ENCODE data around the gene STOM.

The STOM gene

DNA sequence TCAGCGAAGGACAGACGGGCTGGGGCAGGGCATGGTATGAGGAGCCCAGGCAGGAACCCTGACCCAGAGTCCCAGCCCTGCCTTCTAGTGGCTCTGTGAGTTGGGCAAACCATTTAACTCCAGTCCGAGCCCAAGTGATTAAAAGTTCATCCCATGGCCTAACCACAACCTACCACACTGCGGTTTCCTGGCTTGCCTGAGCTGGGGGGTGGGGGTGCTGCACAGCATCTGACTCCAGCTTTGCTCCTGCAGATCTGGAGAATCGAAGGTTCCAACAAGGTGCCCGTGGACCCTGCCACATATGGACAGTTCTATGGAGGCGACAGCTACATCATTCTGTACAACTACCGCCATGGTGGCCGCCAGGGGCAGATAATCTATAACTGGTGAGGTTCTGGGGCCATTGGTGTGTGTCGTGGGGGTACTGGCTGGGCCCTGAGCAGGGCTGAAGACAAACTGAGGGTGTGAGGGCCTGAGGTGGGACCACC is 49.0 kb downstream of the STOM start:
- DNase-seq (ENCODE audit: low read depth in 2 of 2), result peak in 1 of 2 donors; percentile 10

DNA sequence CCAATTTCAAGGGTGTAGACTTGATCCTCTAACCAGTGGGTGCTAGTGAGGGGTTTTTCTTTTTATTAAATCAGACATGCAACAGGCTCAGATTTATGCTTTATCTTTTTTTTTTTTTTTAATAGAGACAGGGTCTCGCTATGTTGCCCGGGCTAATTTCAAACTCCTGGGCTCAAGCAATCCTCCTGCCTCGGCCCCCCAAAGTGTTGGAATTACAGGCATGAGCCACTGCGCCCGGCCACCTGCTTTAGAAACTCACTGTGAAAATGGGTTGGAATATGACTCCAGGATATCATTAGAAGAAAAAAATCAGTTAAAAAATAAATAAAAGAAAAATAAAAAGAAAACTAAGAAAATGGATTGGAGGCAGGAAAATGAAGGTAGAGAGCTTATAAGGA is 50.7 kb downstream of the STOM start:
- no peak for DNase-seq (ENCODE audit: low read depth in 2 of 2)

DNA sequence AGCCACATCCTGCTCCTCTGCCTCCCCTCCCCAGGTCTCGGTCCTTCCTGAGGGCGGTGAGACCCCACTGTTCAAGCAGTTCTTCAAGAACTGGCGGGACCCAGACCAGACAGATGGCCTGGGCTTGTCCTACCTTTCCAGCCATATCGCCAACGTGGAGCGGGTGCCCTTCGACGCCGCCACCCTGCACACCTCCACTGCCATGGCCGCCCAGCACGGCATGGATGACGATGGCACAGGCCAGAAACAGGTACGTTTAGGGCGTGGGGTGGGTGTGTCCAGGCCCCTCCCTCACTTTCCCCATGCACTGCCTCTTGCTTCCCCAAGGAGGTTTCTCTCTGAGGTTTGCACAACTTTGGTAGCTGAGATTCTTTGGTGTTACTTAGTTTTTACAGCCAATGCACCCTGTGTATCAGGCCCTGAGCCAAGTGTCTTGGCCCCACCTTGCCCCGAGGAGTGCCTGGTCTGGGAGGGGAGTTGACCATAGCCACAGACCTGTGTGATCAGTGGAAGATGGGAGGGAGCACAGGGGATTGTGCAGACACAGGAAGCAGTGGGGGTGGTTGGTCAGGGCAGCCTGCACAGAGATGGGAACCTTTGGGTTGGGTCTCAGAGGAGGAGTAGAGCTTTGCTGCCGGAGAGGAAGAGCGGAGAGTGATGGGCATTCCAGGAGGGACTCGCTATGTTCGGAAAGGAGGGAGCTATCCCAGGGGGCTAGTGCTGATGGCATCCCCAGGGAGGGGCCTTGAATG is 51.2 kb downstream of the STOM start:
- no peak for DNase-seq (ENCODE audit: low read depth in 2 of 2)

DNA sequence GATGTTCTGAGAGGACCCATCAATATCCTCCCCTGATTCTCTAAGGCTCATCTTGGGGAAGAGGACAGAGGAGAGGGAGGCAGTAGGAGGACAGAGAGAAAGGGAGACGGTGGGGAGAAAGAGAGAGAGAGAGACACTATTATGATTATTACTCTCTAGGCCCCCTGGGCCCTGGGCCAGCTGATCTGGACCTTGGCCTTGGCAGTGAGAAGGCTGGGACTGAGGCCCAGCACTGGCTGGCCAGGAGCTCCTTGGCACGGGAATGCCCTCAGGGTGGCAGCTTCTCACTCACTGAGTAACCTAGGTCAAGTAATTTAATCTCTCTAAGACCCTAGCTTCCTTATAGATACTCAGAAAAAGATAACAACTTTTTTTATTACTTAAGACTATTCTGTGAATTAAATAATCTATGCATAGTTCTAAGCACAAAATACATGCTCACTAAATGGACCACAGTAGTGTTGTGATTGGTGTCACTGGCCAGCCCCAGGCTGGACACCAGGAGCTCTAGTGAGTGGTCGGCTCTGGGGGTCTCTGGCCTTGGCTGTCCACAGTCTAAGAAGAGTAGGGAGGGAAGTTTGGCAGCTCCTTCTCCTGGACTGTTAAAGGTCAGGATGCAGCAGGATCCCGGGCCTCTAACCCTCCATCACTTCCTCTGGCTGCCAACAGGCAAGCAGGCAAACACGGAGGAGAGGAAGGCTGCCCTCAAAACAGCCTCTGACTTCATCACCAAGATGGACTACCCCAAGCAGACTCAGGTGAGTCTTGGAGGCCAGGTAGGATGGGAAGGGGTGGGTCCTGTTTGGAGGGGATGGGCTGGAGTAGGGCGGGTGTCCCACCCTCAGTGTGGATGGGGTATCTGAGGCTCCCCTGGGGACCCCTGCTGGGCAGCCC is 52.1 kb downstream of the STOM start:
- no peak for DNase-seq (ENCODE audit: low read depth in 2 of 2)

DNA sequence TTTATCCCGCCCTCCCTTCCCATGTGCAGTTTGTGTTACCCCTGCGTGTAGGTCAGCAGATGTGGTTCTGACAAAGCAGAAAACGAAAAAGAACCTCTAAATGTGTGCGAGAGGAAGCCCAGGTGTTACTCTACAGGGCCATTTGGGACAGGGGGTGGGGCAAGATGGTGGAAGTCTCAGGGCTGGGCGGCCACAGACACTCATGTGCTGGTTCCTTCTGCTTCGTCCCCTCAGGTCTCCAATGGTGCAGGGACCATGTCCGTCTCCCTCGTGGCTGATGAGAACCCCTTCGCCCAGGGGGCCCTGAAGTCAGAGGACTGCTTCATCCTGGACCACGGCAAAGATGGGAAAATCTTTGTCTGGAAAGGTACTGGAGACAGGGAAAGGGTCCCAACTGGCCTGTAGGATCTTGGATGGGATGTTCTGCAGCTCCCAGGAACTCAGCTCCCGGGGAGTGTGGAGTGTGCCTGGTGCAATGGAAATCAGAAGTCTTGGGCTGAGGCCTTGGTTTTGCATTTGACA is 53.1 kb downstream of the STOM start:
- DNase-seq (ENCODE audit: low read depth in 2 of 2), result no peak

DNA sequence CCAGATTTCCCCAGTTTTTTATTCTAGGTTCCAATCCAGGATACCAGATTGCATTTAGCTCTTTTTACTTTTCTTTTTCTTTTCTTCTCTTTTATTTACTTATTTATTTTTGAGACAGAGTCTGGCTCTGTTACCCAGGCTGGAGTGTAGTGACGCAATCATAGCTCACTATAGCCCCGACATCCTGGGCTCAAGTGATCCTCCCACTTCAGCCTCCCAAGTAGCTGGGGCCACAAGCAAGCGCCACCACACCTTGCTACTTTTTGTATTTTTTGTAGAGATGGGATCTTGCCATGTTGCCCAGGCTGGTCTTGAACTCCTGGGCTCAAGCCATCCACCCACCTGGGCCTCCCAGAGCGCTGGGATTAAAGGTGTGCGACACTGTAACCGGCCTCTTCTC is 53.7 kb downstream of the STOM start:
- DNase-seq (ENCODE audit: low read depth in 2 of 2), result no peak

DNA sequence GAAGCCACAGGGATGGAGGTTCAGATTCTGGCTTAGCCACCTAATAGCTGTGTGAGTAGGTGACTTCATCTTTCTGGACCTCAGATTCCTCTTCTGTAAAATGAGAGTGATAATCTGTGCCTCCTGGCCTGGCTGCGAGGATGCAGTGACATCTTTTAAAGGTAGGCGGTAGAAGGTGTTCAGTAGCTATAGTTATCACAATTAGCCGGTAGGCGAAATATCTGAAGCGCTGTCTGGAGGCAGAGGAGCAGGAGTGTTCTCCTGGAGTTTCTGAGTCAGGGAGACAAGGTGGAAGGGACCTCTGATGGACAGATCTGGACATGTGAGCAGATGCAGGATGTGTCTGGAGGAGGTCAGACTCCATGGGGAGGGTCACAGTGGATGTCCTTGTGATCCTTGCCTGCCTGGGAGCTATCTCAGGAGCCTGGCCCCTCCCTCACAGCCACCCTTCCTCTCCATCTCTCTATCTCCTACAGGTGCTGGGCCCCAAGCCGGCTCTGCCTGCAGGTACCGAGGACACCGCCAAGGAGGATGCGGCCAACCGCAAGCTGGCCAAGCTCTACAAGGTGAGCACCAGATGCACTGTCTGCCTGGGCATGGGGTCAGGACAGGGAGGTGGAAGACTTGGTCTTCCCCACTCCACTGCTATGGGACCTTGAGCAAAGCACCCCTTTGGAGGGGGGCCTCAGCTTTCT is 56.4 kb downstream of the STOM start:
- no peak for DNase-seq (ENCODE audit: low read depth in 2 of 2)

DNA sequence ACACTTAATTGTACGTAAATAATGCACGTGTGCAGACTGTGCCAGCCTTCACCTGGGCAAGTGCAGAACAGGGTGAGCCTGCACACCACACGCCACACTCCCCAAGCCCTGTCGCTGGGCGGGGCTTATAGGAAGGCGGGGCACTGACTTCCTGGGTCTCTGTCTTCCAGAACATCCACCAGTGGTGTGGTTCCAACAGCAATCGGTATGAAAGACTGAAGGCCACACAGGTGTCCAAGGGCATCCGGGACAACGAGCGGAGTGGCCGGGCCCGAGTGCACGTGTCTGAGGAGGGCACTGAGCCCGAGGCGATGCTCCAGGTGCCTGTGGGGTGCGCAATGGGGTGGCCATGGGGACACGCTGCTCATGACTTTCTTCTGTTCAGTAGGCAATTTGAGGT is 57.9 kb downstream of the STOM start:
- no peak for DNase-seq (ENCODE audit: low read depth in 2 of 2)

DNA sequence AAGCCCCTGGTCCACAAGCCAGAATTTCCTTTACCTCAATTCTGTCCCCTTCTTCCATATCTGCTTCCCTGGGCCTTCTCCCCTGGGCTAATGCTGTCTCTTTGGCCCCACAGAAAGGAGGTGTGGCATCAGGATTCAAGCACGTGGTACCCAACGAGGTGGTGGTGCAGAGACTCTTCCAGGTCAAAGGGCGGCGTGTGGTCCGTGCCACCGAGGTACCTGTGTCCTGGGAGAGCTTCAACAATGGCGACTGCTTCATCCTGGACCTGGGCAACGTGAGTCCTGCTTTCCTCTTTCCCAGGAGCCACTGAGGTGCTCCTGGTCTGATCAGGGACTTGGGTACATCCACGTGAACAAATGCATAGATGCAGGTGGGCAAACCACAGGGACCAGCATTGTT is 59.5 kb downstream of the STOM start:
- DNase-seq (ENCODE audit: low read depth in 2 of 2), result no peak

DNA sequence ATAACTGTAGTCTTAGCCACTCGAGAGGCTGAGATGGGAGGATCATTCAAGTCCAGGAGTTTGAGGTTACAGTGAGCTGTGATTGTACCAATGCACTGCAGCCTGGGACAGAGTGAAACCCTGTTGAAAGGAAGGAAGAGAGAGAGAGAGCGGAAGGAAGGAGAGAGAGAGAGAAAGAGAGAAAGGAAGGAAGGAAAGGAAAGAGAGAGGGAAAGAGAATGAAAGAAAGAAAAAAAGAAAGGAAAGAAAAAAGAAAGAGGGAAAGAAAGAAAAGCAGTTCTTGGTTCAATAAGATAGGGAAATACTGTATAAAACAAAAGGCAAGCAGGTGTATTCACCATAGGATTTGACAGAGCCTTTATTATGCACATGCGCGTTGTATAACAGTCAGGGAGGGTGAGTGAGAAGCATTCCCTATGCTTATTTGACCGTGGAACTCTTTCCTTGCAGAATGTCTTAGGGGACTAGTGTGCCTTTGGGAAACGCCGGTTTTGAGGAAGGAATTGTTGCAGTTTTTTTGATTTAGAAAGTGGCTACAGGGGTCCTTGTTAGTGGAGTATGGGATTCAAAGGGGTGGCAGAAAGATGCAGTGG is 60.1 kb downstream of the STOM start:
- DNase-seq (ENCODE audit: low read depth in 2 of 2), result no peak

DNA sequence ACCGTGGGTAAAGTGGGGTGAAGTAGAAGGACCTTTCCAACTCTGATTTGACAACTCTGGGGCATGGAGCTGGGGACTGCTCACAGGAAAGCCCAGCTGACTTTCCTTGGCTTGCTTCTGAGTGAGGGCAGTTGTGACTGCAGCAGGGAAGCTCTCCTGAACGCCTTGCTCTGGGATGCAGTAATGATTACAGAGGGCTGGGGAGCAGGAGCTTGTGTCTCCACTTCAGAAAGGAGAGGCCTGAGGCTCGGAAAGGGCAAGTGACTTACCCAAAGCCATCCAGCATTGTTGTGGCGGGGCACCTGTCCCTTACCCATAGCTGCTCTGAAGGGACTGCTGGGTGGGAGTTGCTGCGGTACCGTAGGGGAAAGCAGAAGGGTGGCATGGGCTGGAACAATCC is 60.9 kb downstream of the STOM start:
- DNase-seq (ENCODE audit: low read depth in 2 of 2), result no peak

DNA sequence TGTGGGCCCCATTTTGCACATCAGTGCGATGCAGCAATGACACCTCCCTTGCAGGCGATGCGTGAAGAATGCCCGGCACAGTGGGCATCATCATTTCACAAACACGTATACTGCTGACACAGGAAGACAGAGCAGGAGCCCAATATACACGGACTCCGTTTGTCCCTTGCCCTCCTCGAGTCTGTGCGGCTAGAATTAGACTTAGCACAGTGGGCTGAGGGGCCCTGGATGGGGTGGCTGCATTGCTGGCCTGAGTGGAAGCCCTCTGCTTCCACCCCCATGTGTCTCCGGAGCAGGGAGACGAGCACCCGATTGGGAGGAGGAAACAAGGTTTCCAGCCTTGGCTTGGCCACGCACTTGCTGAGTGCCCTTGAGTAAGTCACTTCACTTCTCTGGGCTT is 61.3 kb downstream of the STOM start:
- no peak for DNase-seq (ENCODE audit: low read depth in 2 of 2)

DNA sequence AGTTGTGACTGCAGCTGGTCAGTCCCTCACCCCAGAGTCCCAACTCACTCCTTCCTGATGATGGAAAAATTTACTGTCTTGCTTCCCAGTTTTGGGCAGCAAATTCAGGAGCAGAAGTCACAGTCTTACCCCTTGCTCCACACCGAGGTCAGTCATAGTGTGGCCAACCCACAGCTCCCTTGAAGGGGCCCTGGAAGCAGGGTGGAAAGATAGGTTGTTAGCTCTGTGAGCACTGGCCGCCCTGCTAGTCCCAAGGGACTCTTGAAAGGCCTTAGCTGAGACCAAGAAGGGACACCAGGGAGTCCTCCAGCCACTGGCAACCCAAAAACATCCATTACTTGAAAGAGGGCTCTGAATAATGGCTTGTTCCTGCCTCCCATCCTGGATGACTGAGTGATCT is 62.1 kb downstream of the STOM start:
- no peak for DNase-seq (ENCODE audit: low read depth in 2 of 2)

DNA sequence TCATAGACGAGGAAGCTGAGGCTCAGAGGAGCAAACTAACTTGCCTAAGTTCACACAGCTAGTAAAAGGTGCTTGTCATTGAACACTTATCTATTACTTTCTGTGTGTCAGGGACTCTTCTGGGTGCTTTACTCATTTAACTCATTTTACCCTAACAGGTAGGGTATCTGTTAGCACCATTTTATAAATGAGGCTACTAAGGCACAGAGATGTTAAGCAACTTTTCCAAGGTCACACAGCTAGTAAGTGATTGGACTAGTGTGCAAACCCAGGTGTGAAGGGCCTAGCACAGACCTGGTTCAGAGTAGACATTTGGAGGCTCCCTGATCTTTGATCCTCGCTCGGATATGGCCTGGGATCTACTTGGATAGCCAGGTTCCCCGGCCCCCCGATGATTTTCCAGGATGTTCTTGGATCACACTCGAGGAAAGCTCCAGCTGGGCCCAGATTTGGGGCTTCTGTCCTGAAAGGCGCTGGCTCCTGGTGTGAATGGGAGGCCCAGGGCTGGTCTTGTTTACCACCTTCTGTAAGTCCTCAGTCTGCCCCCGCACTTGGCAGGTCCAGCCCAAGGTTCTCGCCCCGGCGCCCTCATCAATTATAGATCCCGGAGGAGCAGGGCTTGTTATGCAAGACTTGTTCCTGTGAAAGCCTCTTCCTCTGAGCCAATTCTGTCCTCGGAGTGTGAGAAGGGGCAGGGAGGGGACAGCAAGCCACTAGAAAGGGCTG is 64.6 kb downstream of the STOM start:
- no peak for DNase-seq (ENCODE audit: low read depth in 2 of 2)

DNA sequence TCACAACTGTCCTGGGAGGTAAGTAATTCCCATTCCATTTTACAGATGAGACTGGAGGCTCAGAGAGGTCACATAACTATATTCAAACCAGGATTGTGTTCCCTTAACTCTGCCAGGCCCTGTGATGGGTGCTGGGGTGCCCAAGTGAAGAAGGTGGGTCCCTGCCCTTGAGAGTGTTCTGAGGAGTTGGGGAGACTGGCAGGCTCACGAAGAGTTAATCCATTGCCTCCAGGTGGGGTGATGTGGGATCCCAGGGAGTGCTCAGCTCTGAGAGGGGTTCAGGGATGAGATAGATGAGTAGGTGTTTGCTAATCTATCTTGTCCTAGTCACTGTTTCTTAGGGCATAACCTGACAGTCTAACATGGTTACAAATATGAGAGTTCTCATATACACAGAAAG is 65.3 kb downstream of the STOM start:
- DNase-seq (ENCODE audit: low read depth in 2 of 2), result no peak

DNA sequence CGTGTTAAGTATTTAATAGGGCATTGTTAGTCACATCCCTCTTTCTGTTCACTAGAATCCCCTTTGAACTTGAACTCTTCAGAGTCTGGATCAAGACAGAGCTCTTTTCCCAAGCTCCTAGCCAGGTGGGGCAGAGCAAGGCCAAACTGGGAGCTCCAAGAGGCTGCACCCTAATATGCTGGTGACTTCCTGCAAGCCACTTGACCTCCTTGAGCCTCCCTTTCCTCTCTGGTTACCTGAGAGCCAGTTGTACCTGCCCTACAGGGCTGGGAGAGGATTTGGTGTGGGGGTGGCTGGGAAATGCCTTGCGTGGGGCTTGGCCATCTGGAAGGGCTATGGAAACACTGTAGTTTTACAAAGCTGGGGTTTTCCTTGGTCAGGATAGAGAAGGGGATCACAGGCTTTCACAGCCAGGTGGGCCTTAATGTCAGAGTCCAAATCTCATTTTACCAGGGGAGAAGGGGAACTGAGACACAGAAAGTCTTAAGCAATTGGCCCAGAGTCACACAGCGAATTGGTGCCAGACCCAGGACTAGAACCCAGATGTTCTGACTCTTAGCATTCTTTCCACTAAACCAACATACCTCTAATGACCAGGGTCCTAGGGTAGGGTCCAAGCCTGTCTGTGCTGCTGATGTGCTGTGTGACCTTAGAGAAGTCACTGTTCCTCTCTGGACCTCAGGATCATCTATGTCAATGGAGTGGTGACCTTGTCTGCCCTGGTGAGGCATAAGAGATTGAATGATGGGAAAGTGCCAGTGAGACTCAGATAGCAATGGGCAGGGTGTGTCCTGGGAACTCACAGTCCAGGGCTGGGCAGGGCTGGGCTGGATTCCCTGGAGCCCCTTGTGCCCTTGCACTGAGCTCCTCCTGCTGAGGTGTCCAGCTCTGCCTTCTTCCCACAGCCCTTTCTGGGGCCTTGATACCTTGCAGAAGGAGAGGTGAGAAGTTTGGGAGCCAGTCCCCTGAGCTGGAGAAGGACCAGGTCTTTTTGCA is 66.3 kb downstream of the STOM start:
- DNase-seq (ENCODE audit: low read depth in 2 of 2), result no peak

DNA sequence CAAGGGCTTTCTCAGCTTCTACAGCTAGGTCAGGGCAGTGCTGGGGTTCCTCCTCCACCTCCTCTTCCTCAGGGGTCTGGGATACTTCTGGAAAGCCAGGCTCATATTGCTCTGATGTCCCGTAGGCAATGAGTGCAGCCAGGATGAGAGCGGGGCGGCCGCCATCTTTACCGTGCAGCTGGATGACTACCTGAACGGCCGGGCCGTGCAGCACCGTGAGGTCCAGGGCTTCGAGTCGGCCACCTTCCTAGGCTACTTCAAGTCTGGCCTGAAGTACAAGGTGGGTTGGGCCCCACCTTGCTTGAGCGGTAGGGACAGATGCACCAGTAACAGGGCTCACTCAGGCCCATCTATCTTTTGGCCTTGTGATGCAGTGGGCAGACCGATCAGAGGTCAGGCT is 67.3 kb downstream of the STOM start:
- no peak for DNase-seq (ENCODE audit: low read depth in 2 of 2)

DNA sequence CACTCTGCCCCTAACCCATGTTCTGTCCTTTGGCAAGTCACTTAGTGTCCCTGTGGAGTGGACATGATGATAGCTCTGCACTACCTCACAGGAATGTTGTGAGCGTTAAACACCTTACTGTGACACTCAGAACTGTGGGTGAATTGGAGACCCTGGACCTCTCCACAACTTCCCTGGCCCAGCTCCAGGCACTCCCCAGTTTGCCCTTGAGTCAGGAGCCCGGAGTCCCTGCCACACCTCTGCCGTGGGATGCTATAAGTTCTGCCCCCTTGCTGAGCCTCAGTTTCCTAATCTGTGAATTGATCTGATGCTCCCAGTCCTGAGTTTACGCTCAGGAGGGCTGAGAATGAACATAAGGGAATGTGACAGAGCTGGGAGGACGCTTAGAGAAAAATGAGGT is 67.7 kb downstream of the STOM start:
- DNase-seq (ENCODE audit: low read depth in 2 of 2), result no peak

DNA sequence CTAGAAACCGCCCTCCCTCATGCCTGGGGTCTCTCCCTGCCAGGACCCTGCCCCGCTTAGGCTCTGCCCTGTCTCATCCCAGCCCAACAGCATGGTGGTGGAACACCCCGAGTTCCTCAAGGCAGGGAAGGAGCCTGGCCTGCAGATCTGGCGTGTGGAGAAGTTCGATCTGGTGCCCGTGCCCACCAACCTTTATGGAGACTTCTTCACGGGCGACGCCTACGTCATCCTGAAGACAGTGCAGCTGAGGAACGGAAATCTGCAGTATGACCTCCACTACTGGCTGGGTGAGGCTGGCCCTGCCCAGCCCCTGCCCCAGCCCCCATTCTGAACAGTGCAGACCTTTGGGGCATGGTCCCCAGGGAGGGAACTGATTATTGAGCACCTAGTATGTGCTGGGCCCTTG is 68.2 kb downstream of the STOM start:
- no peak for DNase-seq (ENCODE audit: low read depth in 2 of 2)
